HG03432 (cell line): ENCODE measurements around the gene HIVEP2.

ENCODE experiments used
- ATAC-seq: cut with Tn5 transposase; IDR thresholded peaks from one replicate; pipeline ENCODE4 v1.9.1; 2021; ENCODE audit warnings: mild to moderate bottlenecking, moderate library complexity; ENCODE audit not compliant: unreplicated experiment

The HIVEP2 gene

DNA sequence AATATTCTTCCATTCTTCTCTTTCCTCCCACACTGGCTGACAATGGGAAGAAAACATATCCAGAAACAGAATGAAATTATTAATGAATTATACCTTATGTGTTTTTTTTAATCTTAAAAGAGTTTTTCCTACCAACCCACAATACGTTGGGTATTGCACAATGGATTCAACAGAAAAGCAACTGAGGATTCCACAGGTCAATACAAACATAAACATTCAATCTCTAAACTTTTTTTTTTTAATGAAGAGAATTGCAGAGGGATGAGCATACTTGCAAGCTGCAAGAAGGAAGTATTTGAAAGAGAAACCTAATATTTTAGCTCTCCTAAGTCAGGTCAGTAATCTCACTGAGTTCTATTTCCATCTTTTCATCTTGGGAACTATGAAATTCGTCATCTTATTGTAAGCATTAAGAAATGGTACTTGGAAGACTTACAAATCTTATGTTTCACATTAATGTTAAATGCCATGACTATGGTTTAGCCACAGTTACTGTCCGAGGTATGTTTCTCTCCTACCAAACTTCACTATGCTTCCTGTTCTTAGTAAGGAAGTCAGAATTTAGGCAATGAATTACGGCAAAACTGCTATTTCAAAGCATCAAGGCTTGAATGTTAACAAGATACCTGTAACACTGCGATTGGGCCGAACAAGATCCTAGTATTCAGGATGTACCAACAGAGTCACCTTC is 100.8 kb downstream of the HIVEP2 start:
- peak; percentile 8 for ATAC-seq

DNA sequence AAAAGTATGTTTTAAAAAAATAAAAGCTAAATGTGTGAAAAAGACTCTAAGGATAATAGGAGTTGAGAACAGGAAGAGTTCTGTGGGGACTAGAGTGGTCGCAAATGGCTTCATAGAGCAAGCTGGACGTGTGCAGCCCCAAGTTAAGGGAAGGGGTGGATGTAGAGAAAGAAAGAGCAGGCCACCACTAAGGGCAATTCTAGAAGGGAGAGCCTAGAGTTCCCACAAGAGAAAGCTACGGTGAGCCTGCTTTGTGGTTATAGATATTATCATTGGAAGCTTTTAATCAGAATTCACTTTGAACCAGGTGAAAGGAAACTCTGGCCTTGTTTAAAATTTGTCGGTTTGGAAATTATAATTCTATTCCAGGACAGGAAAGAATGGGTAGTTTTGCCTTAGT is 101.6 kb downstream of the HIVEP2 start:
- no peak for ATAC-seq

DNA sequence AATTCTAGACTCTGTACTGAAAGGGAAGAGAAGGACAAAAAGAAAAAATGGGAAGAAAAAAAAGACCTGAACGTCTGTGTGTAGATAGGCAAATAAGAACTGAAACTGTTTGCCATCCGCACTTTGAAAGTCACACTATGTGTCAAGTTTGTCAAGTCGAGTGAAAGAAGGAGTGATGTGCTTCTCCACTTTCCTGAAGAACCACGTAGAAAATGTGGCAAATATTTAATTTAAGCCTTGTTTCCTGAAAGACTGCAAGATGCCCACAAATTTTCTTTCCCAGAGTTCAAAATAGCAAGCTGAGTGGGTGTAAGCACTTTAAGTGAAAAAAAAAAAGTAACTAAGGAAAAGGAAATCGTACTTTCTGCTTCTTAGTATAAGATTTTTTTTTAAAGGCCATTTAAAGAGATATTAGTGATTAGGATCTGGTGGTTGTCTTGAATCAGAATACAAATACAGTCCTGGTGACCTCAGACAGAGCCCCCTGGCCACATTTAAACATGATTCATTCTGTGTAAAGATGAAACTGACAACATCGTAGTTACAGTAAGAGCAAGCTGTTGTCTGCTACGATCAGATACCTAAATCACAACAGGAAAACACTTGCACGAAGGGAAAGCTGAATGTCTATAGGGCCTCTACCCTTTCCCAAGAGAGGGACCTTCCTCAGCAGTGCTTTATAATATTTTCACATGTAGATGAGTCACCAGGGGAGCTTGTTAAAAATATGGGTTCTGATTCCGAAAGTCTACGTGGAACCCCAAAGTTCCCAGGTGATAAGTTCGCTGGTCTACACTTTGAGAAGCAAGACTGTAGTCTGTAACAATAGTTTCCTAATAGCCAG is 102.3 kb downstream of the HIVEP2 start:
- peak; percentile 69 for ATAC-seq

DNA sequence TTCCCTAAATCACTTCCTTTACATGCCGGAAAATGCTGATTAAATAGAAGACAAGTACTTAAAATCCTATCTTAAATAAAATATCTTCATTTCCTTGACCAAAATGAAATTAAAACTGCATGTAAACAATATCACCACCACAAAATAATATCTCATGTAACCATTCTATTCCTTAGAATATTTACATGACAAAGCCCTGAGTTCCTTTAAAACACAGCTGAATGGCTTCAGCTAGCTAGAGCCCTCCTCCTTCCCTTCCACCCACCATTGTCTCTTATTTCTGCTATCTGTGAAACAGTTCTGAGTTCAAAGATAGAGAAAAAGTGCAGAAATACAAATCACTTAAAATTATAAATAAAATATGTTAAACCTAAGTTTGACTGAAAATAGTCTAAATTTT is 103.1 kb downstream of the HIVEP2 start:
- ATAC-seq: no peak

DNA sequence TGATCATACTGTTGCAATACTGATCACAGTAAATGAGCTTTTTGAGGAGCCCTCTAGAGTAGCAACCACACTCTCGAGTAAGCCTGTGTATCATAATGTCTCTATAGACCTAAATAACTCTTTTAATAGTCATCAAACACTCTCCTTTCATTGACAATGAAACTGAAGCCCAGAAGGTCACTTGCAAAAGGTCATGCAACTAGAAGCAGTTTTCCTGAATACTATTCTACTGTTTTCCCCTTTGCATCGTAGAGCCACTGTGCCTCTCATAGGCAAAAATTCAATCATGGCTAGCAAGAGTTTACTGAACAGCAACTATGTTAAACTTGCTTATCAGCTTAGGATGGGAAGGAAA is 105.3 kb downstream of the HIVEP2 start:
- ATAC-seq: no peak

DNA sequence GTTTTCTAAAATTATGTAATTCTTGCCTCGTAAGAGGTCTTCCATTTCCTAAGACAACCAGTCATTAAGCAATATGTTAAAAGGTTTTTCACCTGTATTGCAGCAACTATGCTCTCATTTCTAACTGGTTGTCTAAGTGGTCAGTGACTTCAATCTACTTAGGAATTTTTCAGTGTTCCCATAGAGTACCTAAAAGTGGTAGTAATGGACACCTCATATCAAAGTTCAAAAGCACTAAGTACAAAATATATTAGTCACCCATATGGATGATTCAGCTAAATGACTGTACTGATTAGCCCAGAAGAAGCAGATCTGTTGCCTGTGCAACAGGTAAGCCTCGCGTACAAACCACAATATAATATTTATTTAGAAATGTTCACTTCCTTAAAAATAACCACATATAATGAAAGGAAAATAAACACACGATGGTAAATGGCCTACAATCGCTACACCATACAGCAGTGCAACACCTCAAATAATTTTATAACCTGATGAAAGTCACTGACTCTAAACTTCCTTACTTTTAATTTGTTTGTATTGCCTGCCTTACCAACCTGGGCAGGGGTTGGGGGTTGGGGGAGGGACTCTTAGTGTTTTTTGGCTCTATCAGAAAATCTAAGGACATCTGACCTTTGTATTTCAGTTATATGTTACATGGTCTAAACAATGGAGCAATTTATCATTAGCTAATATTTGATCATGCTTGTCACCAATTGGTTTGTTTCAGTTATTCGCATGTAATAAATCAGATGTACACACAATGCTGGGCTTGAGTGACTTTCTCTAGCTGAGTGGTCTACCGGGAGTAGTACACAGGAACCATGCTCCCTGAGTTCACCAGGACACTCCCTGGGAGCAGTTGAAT is 105.9 kb downstream of the HIVEP2 start:
- ATAC-seq: peak; percentile 21

DNA sequence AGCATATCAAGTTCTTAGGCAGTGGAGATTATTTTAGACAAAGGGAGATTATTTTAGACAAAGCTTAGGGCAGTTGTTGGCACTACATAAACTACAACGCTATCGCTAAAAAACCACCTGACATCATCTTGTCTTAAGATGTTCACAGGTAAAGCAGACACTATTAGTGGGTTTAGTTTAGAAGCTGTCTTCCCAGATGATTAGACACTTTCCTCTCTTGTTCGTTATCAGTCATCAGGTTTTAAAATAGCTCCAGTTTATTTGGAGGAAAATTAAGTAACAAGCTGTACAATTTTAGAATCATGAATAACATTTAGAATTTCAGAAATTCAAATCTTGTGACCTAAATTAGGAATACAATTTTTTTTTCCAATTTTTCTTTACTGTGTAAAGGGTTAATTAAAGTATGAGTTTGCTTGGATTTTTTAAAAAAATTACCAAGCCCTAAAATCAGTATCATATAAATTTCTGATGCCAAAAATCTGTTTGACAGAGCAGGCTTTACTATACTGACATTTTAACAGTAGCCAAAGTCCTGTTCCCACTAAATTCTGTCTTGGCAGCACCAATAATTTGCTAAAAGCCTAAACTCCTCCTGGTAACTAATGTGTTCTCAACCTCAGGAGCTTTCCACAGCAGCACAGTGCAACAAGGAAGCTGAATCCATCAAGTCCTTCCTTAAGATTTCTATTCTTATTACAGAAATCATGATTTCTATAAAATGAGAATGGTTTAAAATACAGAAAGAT is 109.0 kb downstream of the HIVEP2 start:
- no peak for ATAC-seq

DNA sequence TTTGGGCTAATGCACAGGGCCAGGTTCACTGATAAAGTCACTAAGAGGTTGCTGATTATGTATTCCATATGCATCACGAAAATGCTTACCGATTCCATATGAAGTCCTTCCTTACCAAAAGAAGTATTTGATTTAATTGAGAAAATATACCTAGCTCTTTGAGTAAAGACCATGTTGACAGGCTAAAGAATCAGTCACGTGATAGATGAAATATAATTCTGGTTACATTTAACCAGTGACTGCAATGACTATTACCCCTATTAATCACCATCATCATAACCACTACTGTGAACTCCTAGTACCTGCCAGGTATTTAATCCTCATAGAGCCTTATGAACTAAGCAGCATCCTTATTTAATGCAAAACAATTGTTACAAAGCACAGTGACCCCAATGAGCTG is 110.1 kb downstream of the HIVEP2 start:
- no peak for ATAC-seq

DNA sequence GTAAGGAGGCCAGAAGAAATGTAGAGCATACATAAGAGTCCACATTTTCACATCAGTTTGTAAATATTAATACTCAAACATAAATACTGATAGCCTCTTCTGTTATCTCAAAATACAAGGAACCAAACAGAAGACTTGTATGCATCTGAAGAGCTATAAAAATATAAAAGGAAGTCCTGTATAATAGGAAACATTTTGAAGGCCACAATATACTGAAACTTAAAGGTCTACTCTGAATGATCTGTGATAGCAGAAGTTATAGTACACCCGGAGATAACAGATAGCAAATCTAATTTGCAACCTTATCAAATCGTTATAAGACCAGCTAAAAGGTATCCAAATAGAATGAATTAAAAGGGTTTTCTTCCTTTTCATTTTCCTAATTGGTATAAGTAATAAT is 111.2 kb downstream of the HIVEP2 start:
- ATAC-seq: no peak

DNA sequence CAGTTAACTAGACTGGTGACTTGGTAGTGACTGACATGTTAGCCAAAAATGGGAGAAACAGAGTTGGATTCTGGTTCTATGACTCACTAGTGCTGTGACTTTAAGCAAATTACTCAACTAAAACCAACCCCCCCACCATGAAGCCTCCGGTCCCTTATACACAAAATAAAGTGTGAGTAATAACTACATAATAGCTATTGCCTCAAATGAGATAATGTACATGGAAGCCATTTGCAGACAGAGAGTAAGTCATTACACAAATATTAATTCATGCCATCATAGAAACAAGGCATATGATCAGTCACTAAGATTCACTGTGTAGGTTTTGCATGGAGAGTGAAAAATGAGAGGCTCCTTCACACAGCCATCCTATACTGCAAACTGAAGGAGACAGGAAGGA is 111.9 kb downstream of the HIVEP2 start:
- ATAC-seq: no peak

DNA sequence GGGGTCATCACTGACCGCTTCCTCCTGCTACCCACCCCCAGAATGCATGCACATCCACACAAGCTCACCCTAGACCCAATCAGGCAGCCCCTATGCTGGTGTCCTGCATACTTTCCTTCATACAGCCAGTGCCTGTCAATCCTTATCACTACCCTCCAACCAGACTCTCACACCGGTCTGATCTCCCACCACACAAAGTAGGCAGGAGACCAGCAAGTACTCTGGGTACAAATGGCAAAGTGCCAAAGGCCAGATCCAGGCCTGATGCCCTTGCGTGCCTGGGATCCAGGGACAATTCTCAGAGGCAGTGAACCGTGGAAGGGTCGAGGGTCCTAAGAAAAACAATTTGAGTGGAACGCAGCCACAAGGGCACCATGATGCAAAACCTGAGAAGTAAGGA is 114.2 kb downstream of the HIVEP2 start:
- no peak for ATAC-seq

DNA sequence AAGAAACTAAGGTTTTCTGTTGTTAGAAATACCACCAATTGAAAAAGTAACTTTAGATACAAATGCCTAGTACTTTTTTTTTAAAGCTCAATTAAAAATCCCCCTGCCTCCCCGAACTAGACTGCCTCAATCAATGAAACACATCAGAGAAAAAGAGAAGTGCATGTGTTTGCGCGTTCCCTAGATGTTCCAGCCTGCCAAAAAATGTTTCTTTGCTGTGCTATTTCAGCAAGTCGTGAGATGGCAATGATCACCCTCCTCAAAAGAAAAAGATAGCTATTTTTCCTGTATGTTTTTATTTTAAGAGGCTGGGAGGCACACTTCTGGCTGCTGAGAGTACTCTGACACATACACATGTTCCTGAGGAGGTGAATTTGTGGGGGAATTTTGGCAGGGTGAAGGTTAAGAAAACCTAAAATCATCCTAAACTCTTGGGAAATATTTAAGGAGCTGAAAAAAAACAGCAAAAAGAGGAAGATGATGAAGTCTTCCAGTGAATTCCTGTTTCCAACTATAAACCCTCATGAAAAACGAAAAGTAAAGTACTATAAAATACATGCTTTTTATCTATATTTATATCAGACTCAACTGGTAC is 114.8 kb downstream of the HIVEP2 start:
- no peak for ATAC-seq

DNA sequence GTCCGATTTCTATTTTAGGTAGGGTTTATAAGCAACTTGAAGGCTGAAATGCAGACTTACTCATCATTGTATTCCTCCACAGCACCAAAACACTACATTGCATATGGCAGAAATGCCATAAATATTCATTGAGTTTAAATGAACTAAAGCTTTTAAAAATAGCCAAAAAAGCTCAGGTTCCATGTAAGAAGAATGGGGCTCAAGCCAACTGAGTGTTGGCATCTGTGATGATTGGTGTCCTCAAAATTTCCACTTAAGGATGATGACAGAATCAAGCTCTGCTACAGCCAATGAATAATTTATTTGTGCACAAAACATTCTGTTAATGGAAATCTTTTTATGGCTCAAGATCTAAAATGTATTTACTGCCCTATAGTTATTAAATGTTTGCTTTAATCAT is 115.4 kb downstream of the HIVEP2 start:
- no peak for ATAC-seq

DNA sequence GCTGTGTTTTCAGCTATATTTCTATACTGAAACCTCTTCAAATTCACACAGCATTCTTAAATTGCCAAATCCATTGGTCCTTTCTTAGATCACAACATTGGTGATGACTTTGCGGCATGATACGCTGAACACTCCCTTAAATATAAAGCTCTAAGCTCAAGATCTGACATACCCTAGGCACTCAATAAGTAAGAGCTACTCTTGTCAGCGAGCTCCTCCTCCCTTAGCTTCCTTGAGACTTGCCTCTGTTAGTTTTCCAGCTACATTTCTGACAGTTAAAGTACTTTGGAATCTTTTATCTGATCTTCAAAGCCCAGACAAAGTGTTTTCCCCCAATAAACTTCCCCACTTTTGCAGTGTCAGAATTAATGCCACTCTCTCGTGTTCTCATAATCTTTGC is 117.0 kb downstream of the HIVEP2 start:
- ATAC-seq: no peak

DNA sequence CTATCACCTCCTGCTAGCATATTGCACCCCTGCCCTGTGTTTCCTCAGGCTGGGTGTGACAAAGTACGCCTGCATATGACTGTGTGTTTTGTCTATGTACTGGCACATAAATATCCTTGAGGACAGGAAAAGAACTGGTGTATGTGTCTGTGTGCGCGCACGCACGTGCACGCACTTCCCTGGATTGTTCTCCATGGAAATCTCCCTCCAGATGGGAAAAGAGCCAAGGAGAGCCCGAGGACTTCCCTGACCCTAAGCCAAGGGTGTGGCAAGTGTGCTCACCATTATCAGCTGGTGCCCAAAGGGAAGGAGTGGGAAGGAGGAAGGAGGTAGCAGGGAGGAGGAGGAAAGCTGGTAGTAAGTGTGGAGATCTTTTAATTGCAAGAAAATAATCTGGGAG is 117.6 kb downstream of the HIVEP2 start:
- no peak for ATAC-seq

DNA sequence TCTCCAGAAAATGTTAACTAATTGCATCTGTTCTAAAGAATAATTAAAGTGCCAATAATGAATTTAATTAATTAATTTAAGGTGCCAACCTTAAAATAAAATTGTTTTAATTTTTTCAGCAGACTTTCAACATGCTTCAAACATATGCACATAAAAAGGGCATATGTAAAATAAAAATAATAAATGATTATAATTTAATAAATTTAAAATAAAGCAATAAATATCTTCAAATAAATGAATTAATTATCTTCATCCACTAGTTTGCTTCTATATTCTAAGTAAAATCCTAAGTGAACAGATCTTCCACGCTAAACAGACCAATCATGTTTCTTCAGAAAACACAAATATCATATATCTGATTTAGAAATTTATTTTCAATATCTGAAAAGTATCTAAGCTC is 119.2 kb downstream of the HIVEP2 start:
- ATAC-seq: no peak

DNA sequence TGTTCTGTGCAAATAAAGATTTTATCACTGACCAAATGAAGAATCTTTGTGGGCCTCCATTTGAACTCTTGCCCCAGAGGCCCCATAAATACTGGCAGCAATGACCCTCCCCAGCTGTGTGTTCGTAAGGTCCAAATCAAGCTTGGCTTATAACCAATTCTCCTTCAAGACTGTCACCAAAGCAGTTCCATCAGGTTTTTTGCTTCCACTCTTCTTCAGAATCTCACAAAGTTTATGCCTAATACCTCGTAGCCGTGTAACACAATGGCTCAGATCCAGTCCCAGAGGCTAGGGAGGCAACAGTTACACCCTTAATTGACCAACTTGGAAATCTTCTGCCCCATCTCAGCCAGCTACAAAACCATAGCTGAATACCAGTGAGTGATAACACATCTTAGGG is 120.5 kb downstream of the HIVEP2 start:
- ATAC-seq: no peak

DNA sequence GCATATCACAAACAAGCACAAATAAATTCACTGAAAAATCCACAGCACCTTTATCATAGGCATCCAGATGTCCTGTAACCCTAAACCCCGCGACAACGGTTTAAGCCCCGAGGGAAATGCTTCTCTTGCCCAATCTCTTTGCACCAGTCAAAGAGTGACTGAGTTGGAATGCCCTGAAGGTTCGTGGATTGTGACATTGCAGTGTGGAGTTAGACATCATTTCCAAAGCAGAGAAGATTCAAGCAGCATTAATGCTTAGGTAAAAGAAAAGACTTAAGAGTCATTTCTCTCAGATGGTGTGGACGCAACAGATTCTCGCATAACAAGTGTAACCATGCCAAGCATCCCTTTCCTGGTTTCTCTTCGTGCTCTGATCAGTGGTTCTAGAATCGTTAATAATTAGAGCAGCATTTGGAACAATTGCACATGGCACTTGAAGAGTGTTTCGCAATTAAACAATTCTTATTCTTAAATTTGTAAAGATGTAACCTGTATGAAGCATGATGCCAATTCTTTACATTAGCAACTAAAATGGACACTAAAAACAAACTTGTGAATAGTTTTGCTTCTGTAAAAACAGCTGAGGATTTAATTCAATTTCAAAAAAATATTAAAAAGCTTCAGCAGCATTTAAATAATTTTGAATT is 121.6 kb downstream of the HIVEP2 start:
- no peak for ATAC-seq

DNA sequence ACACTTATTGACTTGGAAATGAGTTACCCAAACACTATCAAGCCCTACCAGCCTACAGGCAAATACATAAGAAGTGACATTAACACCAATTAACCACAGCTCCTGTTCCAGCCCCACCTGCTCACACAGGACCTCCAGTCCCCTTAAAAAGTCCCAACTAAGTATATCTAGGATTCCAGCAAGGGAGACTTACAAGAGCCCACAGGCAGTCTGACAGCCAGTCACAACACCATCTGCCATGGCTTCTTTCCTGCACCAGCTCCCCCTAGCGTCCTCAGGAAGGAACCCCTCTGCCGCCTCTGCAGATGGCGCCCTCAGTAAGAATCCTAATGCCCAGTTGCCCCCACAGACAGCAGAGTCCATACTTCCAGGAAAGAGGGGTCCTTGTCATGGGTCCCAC is 122.1 kb downstream of the HIVEP2 start:
- ATAC-seq: no peak

DNA sequence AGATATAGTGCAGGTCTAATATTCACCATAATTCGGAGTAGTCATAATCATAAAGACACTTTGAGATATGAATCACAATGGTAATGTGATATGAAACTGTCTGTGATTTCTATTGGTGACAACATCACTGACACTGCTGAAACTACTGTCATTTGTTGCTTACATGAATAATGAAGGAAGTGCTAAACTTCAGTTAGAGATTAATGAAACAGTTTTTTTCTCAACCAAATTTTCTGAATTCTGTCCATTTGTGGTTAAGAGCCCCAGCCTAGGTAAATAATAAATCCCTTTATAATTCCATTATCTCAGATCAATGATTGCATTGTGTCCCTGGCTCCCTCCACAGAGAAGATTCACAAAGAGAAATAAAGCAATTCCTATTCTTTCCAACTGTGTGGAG is 122.6 kb downstream of the HIVEP2 start:
- ATAC-seq: peak; percentile 80
